Lower lobe of right lung (tissue), 2 donors: ENCODE measurements around the gene EHD4. TPM values are rescaled to one million over a fixed set of nuclear protein-coding genes. Genes with fewer than 3 reads are reported as not detected.

Experiments used
- ATAC-seq, 2 donors: fragments of 200-7000 bp; cut with Tn5 transposase; one replicate each; pipeline ENCODE4 v1.9.1; 2020 to 2022; ENCODE audit warnings: mild to moderate bottlenecking in 2 of 2, moderate library complexity in 2 of 2
- DNase-seq: peaks from one replicate; pipeline ENCODE4 v3.0.0-alpha.2; 2020
- H3K27ac ChIP-seq: fragments of 200-600 bp; one replicate; pipeline ENCODE4 v1.8.0; 2022
- H3K27me3 ChIP-seq: fragments of 200-600 bp; one replicate; pipeline ENCODE4 v1.8.0; 2022; ENCODE audit warnings: low read depth
- H3K36me3 ChIP-seq: fragments of 200-600 bp; one replicate; pipeline ENCODE4 v1.8.0; 2022; ENCODE audit warnings: mild to moderate bottlenecking
- H3K4me1 ChIP-seq: fragments of 200-600 bp; one replicate; pipeline ENCODE4 v1.8.0; 2022
- H3K4me3 ChIP-seq: fragments of 200-600 bp; one replicate; pipeline ENCODE4 v1.8.0; 2022; ENCODE audit warnings: mild to moderate bottlenecking
- H3K9me3 ChIP-seq: fragments of 200-600 bp; one replicate; pipeline ENCODE4 v1.8.0; 2022
- intact Hi-C: fragments of 100-400 bp; cut with DNase I; formaldehyde crosslinking; loops from one replicate; pipeline ENCODE4 v1.11.0; 2022
- total RNA-seq: library from RNA; stranded (reverse); fragmentation: NEBNext Ultra II Directional; extraction: Animal tissue kit (Norgen Biotek cat#: 25700); gene quantifications from one replicate; pipeline ENCODE4 v1.2.1, GENCODE V29; 2021
- TF ChIP-seq, protein P1 (sequence below): fragments of 200-600 bp; IDR thresholded peaks from one replicate; pipeline ENCODE4 v1.8.0; 2022; ENCODE audit warnings: antibody characterized with exemption, mild to moderate bottlenecking
- donor health status: DM: no; HTN: yes; CAD: no; lungs with severe emphysema.

The EHD4 gene
- total RNA-seq, 1 donor from 2014 or later, result 35.0 TPM

DNA sequence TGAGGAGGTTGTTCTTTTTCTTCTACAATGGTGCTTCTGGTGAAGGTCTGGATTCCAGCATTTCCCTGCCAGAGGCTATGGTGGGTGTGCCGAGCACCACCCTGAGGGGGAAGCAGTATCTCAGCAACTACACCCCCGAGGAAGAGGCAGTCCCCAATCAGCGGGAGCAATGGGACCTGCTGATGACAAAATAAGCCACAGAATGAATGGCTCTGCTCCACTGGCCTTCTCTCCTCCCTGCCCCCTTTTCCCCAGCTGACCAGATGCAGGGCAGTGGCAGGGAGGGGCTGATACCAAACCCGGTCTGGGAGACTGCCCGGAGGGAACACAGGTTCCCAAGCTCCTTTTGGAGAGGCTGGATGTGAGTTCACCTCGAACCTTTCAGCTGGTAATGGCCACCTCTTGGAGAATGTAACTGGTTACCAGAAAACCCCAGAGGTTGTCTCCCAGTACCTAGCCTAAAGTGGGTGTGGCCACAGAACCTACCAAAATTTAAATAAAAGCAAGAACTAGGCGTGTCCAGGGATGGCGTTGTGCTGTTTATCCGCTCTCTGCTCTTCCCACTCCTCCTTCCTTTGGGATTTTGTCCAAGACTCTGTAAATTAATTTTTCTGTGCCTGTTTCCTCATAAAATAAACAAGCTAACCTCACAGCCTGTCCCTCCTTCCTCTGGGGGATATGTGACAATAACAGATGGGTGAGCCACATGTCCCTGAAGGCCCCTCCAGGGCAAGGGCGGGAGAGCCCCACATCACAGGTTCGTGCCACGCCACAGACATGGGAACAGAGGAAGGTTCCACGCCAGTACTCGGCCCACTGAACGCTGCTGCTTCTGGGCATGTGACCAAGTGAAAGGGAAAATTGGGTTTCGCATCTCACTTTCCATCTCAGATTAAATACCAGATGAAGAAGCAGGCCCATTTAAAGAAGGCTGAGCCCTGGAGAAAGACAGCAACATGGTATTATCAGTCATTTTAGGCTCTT lies 43.4 kb downstream of the EHD4 start:
- TF ChIP-seq, protein P1, sequence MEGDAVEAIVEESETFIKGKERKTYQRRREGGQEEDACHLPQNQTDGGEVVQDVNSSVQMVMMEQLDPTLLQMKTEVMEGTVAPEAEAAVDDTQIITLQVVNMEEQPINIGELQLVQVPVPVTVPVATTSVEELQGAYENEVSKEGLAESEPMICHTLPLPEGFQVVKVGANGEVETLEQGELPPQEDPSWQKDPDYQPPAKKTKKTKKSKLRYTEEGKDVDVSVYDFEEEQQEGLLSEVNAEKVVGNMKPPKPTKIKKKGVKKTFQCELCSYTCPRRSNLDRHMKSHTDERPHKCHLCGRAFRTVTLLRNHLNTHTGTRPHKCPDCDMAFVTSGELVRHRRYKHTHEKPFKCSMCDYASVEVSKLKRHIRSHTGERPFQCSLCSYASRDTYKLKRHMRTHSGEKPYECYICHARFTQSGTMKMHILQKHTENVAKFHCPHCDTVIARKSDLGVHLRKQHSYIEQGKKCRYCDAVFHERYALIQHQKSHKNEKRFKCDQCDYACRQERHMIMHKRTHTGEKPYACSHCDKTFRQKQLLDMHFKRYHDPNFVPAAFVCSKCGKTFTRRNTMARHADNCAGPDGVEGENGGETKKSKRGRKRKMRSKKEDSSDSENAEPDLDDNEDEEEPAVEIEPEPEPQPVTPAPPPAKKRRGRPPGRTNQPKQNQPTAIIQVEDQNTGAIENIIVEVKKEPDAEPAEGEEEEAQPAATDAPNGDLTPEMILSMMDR, result no peak
- peak; percentile 65 for DNase-seq
- Histone ChIP-seq H3K9me3 (no peaks in the 10 kb centered on the region), H3K27me3 (no peaks in the 10 kb centered on the region), H3K27ac (peak overlapping the region; percentile 77), H3K4me3 (no peak overlapping the region), H3K36me3 (peaks cover 10% of the 10 kb centered on the region), H3K4me1 (peaks cover 94% of the 10 kb centered on the region)
- peak; percentile 33 to 50 for ATAC-seq
- intact Hi-C loops, result no loop called here

DNA sequence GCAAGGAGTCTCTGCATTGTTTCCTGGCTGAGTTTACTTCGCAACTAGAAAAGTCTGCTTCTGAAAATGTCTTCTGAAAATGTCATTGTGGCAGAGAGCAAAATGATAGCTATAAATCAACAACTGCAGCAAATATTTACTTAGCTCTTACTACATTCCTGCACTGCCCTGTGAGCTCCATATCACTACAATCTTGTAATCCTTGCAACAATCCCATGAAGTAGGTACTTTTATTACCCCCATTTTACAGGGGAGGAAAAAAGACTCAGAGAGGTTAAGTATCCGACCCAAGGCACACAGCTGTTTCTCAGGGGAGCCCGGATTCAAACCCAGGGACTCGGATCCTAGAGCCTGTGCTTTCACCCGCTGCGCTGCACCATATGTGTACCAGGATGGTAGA lies 44.3 kb downstream of the EHD4 start:
- intact Hi-C loops, result no loop called here
- DNase-seq (no peak), ATAC-seq (peak; percentile 67 to 85)
- no peaks in the 10 kb centered on the region for H3K9me3 ChIP-seq
- TF ChIP-seq, protein P1, result no peak
- peaks cover 90% of the 10 kb centered on the region for H3K4me1 ChIP-seq
- H3K36me3 ChIP-seq, result peaks cover 15% of the 10 kb centered on the region
- peak overlapping the region; percentile 77 for H3K27ac ChIP-seq
- no peak overlapping the region for H3K4me3 ChIP-seq
- no peaks in the 10 kb centered on the region for H3K27me3 ChIP-seq

DNA sequence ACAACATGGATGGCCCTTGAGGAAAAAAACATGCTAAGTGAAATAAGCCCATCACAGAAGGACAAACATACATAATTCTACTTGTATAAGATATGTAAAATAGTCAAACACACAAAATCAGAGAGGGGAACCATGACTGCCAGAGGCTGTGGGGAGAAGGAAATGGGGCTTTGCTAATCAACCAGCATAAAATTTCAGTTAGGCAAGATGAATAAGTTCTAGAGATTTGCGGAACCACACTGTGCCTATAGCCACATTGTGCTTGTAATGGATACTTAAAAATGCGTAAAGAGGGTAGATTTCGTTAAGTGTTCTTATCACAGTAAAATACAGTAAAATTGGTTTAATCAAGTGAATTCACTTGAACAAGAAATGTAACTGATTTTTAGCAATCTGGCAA lies 44.8 kb downstream of the EHD4 start:
- ATAC-seq, result peak in 1 of 2 donors; percentile 28
- intact Hi-C loops, result no loop called here
- TF ChIP-seq, protein P1, result no peak
- peaks cover 84% of the 10 kb centered on the region for H3K4me1 ChIP-seq
- no peaks in the 10 kb centered on the region for H3K27me3 ChIP-seq
- no peak overlapping the region for H3K4me3 ChIP-seq
- H3K27ac ChIP-seq, result peak overlapping the region; percentile 77
- DNase-seq, result no peak
- no peaks in the 10 kb centered on the region for H3K9me3 ChIP-seq
- peaks cover 15% of the 10 kb centered on the region for H3K36me3 ChIP-seq

DNA sequence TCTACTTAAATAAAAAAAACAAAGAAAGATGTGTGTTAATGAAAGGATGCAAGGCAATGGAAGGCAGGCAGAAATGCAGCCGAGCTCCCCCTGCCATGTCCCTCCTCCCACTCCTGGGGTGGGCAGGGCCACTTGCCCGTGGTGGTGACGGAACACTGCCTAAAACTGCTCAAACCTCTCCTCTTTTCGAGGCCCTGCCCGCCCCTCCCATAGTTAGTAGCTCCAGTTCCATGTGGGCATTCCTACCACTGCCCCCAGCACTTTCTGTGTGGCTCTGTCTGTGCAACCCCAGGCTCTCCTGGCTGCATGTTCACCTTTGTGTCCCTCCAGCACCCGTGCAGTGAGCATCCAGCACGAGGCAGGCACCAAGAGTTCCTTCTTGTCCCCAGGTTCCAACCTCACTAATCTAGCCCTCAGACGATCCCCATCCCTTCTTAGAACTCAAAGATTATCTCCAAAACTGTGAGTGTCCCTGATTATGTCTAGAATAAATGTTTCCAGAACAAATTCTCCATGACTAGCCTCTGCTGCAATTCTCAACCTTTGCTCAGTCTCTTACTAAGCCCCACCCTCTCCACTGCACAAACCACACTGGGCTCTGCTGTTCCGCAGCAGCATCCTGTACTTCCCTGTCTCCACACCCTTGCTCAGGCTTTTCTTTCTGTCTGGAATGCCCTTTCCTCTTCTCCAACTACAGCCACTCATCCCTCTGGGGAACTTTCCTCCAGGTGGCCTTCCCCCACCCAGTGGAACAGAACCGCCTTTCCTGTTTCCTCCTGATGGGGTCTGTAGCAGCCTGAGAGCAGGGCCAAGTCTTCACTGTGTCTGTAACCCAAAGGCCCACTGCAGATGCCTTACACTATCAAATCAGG lies 45.9 kb downstream of the EHD4 start:
- Histone ChIP-seq H3K4me1 (peaks cover 85% of the 10 kb centered on the region), H3K9me3 (no peaks in the 10 kb centered on the region), H3K4me3 (no peak overlapping the region), H3K36me3 (peaks cover 15% of the 10 kb centered on the region), H3K27me3 (no peaks in the 10 kb centered on the region), H3K27ac (peak overlapping the region; percentile 53)
- intact Hi-C loops, result no loop called here
- DNase-seq (no peak), ATAC-seq (peak; percentile 36 to 68)
- TF ChIP-seq, protein P1, result no peak

DNA sequence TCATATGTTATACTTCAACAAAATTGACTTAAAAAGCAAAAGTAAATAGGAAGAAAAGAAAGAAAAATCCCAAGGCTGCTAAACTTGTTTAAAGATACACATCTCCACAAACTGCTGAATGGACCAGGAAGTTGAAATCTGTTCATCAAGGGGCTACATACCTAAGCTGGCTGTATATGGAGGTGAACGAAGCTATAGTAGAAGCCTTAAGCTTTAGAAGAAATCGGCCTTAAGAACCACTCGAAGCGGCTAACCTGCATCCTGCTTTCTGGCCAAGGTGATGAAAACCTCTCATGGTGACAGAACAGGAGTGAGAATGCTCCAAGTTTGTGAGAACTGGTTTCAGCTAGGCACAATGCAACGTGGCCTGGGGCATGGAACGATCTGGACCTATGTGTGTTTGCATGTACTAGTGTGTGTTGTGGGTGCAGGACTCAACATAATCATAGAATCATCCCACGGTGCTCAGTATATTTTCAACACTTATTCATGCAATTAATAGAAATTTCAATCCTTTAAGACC lies 47.2 kb downstream of the EHD4 start:
- intact Hi-C loops, result no loop called here
- Histone ChIP-seq H3K4me1 (peaks cover 85% of the 10 kb centered on the region), H3K36me3 (peaks cover 15% of the 10 kb centered on the region), H3K4me3 (no peak overlapping the region), H3K9me3 (no peaks in the 10 kb centered on the region), H3K27ac (peak overlapping the region; percentile 53), H3K27me3 (no peaks in the 10 kb centered on the region)
- TF ChIP-seq, protein P1, result no peak
- no peak for DNase-seq
- ATAC-seq, result no peak
